Measurements from ENCODE around the gene CLIC3.

The CLIC3 gene

DNA sequence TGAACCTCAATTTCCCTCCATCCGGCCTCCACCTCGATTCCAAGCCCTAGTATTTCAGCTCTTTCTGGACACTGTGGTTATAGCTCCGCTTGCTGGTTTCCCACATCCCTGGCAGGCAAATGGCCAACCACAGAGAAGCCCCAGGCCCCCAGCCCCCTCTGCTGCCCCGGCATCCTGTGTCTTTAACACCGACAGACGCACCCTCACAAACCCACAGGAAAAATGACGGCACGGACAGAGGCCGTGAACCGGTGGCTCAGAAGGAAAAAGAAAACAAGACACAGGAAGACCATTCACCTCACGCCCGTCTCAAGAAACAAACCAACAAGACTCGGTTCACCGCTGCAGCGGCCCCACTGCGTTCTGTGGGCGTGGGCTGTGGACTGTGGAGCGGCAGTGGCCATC lies 1.5 kb upstream of the CLIC3 start:
- DNase-seq, result no peak

DNA sequence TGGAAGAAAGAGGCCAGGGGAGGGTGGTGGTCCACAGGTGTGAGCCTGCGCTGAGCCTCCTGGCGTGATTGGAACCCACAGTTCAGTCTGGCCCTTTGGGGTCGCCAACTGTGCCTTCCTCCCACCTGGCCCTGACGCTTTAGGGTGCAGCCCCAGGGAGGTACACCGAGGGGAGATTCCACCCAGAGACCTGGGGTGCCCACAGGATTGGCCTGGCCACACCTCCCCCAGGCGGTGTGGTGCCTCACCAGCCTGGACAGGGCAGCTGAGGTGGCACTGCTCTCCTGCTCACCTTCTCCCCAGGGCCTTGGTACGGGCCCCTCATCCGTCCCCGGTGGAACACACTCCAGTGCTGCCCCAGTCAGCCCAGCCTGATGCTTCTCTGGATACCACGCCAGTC lies 1.0 kb upstream of the CLIC3 start:
- DNase-seq, result no peak

DNA sequence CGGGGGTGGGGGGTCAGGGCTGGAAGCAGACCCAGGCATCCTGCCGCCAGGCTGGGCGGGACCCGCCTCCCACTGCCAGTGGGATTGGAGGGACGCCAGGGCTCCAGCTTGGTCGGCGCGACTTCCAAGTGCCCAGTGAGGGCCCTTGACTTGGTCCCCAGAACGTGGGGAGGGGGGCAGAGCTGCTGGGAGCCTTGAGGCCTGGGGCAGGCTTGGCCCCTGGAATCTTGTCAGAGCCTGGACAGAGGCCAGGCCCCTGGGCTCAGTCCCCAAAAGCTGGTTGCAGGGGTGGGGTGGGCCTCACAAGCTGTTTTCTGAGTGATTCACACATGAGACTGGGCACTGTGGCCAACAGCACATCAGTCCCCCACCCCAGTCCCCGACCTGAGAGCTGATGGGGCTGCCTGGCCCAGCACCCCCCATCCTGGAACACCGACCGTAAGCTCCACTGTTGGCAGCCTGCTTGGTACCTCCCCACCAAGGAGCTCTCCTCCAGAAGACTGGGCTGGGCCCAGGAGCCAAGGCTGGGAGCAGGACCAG lies 526 bp downstream of the CLIC3 start:
- DNase-seq, result no peak

- no peak for DNase-seq
Observed at GRCh38 chr9:136995362-136995761, 1.0 kb downstream of the CLIC3 start.

DNA sequence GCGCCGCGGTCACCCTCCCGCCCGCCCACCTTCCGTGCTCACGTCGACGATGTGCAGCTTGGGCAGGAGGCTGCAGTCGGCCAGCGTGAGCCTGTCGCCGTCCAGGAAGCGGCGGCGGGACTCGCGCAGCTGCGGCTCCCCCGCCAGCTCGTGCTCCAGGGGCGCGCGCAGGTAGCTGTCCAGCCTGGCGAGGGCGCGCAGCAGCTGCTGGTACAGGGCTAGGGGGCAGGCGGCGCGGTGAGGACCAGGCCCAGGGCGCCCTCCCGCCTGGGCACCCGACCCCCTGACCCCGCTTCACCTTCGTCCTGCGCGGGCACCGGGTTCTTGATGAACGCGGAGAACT lies 1.5 kb downstream of the CLIC3 start:
- no peak for DNase-seq

DNA sequence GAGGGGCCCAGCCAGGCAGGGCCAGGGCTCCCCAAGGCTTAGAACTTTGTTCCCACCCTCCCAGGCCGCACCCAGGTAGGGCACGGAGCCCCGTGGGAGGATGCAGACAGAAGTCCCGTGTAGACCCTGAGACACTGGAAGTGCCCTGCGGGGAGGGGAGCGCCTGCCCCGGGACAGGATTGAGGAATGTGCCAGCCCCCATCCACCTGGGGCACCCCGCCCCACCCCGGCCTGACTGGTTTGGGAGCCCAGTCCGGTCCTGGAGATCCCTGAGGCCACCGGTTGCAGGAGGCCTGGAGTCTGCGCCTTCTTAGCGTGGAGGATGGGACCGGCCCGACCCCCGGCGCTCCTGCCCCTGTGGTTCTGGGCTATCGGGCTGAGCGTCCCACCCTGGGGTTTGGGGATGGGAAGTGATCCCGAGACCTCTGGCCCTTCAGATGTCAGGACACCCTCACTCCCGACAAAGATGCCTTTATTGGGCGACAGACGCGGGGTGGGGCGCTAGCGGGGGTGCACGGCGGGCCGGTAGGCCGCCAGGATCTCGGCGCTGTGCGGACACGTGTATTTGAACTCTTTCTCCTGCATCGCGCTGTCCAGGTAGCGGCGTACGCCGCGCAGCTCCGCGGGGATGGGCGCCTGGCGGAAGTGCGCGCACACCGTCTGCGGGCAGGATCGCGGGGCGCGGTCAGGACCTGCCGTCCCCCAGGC lies 2.0 kb downstream of the CLIC3 start:
- no peak for DNase-seq

- no peak for DNase-seq
Observed at GRCh38 chr9:136992819-136993369, 3.5 kb downstream of the CLIC3 start.

DNA sequence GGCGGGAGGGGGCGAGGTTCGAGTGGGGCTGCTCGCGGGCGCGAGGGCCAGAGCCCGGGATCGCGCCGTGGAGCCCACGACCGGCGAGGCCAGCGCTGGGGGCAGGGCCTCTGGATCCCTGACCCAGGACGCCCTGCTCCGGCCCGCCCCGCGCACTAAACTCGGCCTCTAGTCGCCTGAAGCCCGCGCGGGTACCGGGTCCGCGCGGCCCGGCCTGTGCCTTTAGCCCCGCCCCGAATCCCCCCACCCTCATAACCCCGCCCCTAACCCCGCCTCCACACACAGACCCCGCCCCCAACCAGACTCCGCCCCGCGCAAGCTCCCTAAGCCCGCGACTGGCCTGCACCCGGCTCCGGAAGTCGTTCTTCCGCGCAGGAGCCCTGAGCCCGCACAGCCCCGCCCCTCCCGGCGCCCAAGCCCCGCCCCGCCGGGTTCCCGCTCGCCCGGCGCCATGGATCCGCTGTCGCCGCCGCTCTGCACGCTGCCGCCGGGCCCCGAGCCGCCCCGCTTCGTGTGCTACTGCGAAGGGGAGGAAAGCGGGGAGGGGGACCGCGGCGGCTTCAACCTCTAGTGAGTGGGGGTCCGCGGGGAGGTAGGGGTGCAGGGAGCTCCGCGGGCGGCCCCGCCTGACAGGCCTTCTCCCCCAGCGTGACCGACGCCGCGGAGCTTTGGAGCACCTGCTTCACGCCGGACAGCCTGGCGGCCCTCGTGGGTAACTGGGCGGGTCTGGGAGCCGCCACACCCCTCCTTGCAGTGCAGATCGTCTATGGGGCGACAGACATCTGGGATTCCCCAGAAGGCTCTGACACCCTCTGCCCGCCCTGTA lies 4.2 kb downstream of the CLIC3 start, which contains the start of gene PAXX:
Gene PAXX, plus strand, starts transcription at position 430 of the 826 bp plus-strand sequence. Its CDS starts 22 bp downstream, at position 452.
- peak; percentile 22 for DNase-seq

DNA sequence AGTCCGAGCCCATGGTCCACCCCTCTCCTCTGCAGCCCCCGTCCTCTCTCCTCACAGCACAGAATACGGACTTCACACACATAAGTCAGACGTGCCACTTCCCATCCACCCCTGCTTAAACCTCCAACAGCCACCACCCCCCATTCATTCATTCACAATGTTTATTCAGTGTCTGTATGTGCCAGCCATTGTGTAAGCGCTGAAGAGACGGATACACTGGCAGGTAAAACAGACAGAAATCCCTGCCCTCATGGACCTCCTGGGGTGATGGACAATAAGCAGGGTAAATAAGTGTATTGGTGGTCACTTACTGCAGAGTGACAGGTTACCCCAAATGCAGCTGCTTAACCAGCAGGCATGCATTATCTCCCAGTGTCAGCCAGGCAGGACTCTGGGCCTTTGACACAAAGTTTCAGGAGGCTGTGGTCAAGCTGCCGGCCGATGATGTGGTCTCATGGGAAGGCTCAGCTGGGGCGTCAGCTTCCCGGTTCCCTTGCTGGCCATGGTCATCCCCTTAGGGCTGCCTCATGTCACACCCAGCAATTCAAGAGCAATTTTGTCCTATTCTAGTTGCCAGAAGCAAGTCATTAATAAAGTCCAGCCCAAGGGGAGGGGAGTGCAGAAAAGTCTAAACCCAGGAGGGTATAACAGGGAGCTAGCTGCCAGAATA lies 6.0 kb downstream of the CLIC3 start:
- peak; percentile 76 for DNase-seq

DNA sequence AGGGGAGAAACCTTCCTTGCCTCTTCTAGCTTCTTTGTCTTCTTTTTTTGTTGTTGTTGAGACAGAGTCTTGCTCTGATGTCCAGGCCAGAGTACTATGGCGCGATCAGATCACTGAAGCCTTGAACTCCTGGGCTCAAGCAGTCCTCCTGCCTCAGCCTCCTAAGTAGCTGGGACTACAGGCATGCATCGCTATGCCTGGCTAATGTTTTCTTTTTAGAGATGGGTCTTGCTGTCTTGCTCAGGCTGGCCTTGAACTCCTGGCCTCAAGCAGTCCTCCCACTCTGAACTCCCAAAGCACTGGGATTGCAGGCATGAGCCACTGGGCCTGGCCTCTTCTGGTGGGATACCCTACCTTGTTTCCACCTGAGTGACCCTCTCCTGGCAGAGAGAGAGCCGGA lies 7.5 kb downstream of the CLIC3 start:
- no peak for DNase-seq

DNA sequence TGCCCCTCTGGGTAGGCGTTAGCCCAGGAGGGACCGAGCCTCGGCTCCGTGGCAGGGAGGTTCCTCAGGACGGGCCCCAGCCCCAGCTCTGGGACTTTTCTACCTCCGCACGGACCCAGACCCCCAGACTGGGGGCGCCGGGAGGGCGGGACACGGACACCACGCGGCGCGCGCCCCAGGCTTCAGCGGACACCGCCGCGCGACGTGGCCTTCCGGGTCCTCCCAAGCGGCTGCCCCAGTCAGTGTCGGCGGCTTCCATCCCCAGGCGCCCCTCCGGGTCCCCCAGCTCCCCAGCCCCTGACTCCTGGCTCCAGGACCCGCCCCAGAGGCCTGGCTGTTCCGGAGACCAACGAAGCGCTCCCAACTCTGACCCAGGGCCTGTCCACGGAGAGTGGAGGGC lies 10.5 kb downstream of the CLIC3 start:
- no peak for DNase-seq

DNA sequence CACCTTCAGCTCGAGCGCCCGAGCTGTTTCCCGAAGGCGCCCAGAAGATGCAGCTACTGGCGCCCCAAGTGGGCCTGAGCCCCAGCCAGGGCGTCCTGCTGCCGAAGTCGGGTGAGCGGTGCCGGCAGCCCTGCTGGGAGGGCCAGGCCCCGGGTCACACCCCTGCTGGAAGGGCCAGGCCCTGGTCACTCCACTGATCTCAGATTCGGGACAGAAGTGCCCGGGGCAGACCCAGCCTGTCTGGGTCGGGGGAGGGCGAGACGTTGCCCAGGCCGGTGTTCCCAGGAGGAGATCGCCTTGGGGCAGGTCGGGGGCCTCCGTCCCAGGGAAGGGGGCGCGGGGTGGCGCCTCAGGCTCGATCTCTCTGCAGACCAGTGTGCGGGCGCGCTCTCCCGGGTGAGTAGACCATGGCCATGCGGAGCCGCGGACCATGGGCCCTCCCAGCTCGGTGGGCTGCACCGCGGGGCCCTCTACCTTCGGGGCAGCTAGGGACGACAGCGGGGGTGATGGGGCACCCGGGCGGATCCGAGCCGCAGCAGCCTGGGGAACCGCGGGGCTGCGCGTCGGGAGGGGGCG lies 11.3 kb downstream of the CLIC3 start:
- no peak for DNase-seq

DNA sequence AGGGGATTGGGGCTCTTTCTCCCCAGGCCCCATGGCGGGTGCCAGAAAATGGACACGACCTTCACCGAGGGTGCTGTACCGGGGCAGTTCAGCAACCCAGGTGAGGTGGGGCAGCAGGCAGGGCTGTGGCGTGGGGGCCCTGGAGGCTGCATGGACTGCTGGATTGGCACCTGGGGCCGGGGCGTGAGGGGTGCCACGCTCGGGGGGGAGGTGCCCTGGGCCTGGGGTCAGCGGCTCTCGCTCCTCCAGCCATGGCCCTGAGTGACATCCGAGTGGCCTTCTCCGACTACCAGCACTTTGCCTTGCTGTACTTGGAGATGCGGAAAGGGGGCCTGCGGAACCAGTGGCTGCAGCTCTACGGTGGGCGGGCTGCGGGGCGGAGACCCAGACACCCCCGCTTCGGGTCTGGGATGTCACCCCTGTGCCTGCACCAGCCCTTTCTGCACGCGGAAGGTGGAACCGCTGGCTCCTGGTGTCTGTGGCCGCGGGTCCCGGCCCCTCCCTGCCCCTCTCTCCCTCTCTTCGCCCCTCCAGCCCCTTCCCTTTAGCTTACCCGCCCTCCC lies 11.8 kb downstream of the CLIC3 start:
- no peak for DNase-seq

DNA sequence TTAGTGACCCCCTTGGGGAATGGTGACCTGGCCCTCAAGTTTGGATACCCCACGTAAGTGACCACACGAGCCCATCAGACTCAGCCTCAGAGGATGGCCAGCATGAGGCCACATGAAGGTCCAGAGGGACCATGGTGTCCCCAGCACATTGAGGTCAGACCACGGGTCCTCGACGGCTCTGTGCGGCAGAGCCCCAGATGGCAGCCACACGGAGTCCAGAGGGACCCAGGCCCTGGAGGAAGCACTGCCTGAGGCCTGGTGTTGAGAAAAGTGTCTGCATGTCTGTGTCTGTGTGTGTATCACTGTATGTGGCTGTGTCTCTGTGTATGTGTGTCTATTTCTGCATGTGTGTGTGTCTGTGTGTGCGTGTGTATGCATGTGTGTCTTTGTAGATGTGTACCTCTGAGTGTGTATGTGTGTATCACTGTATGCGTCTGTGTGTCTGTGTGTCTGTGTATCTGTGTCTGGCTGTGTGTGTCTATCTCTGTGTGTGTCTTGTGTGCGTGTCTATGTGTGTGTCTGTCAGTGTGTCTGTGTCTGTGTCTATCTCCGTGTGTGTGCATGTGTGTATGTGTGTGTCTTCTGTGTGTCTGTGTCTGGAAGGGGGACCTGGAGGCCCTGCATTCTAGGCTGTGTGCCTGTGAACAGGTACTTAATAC lies 12.6 kb downstream of the CLIC3 start:
- no peak for DNase-seq

DNA sequence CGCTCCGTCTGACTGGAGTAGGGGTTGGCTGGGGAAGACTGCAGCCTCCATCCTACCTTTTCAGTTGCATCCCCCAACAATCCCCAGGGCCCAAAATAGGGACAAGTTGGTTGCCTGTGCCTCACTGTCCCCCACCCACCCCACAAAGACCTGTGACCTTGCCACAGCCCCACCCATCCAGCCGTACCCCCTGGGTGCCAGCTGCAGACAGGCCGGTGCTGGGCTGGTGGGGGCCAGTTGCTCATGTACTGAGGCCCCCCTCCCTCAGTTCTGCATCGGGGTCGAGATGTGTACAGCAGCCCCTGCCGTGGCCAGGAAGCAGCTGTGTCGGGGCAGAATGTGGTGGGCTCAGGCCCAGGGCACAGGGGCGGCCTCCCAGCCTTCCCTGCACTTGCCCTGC lies 13.2 kb downstream of the CLIC3 start:
- no peak for DNase-seq

DNA sequence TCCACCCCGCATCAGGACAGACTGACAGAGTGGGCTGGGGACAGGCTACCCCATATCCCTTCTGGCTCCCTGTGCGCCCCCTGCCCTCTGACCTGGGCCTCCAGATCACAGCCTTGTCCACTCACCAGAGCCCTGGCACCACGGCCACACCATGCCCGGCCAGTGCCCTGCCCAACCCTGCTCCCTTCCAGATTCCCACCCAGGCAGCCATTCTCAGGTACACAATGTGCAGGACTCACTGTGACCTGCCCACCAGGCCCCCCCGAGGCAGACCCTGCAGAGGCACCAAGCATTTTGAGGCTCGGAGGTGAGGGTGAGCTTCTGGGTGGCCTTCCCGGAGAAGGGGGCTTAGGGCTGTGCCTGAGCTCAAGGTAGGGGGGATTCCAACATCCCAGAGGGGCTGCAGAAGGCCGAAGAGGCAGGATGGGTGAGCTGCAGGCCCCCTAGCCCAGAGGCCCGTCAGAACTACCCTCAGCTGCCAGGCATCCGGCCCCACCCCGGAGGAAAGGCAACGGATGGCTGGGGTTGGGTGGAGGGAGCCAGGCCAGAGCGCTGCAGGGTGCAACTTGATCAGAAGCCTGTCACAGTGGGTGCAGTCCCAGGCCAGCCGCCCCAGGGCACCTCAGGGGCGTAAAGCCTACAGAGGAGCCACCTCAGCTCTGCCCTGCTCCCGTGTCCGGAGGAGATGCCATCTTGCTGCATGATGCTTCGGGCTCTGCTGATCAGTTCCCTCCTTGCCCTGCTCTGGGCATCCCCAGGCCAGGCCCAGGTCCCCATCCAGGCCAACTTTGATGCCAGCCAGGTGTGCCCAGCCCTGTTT lies 13.9 kb downstream of the CLIC3 start, which contains the start of gene LCNL1:
Gene LCNL1, plus strand, starts transcription at position 762 of the 820 bp plus-strand sequence. CDS start 594 bp downstream, outside the sequence.
- no peak for DNase-seq

DNA sequence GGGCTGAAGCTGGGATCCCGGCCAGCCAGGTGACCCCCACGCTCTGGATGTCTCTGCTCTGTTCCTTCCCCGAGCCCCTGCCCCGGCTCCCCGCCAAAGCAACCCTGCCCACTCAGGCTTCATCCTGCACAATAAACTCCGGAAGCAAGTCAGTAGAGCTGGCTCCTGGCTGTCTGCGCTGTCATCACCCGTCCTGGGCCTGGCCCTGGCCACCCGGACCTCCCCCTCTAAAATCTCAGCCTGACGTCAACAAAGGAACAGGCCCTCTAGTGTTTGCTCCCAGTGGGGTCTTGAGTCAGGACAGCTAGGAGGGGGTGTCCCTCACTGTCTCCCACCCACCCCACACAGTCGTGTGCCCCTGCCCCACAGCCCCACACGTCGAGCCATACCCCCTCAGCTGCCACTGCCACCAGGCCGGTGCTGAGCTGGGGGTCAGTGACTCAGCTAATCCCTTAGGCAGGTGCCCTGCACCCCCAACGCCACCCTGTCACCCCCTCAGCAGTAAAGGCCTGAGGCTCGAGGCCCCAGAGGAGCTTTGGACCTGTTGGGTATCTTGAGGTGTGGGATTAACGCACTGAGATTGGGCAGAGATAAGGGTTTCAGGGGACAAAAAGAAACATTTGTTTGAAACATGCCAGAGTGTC lies 14.7 kb downstream of the CLIC3 start:
- no peak for DNase-seq

- DNase-seq, result no peak
Observed at GRCh38 chr9:136980669-136981478, 15.5 kb downstream of the CLIC3 start.

DNA sequence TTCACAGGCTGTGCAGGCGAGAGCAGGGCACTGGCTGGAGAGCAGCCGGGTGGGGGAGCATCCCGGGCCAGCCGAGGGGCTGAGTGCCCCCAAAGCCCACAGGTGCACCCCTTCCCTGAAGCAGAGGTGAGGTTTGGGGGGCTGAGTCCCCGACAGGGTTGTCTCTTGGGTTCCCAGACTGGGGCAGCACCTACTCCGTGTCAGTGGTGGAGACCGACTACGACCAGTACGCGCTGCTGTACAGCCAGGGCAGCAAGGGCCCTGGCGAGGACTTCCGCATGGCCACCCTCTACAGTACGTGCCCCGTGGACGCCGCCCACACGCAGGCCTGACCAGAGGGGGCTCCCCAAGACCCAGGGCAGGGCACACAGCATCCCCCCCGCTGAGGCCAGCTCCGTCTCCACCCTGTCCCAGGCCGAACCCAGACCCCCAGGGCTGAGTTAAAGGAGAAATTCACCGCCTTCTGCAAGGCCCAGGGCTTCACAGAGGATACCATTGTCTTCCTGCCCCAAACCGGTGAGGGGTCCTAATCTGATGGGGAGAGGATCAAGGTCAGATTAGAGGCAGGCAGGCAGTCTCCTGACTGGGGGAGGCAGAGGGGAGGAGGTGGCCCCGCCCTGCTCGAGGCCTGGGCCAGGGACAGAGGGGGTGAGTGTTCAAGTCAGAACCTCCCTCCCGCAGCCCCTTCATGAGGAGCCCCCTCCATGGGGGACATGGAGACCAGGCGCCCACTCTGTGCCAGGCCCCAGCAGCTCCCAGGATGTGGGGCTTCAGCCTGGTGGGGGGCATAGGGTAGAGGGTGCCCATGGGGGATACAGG lies 16.4 kb downstream of the CLIC3 start:
- DNase-seq, result no peak
